Glutamatergic neuron (in vitro differentiated cells): ENCODE measurements around the gene PTPRC. TPM values are rescaled to one million over a fixed set of nuclear protein-coding genes. Genes with fewer than 3 reads are reported as not detected.
"Not testable (repeated sequence)": the region's sequence is repeated elsewhere in the genome, so short reads cannot be mapped to it uniquely, and the experiment has no call there.

Experiments
- DNase-seq: peaks from one replicate; pipeline ENCODE4 v3.0.0; 2022
- H3K27ac Mint-ChIP-seq: one replicate; pipeline ENCODE4 v1.8.0; 2020; ENCODE audit warnings: mild to moderate bottlenecking, mixed read lengths, inconsistent platforms; ENCODE audit not compliant: unreplicated experiment
- H3K27me3 Mint-ChIP-seq: one replicate; pipeline ENCODE4 v1.8.0; 2020; ENCODE audit warnings: mild to moderate bottlenecking, moderate library complexity, mixed read lengths, inconsistent platforms; ENCODE audit not compliant: unreplicated experiment
- H3K36me3 Mint-ChIP-seq: one replicate; pipeline ENCODE4 v1.8.0; 2020; ENCODE audit warnings: mild to moderate bottlenecking, mixed read lengths, inconsistent platforms; ENCODE audit not compliant: unreplicated experiment
- H3K4me1 Mint-ChIP-seq: one replicate; pipeline ENCODE4 v1.8.0; 2020; ENCODE audit warnings: mild to moderate bottlenecking, low read depth, mixed read lengths, inconsistent platforms; ENCODE audit not compliant: unreplicated experiment
- H3K4me3 Mint-ChIP-seq: one replicate; pipeline ENCODE4 v1.8.0; 2020; ENCODE audit warnings: mild to moderate bottlenecking, mixed read lengths, inconsistent platforms; ENCODE audit not compliant: unreplicated experiment
- H3K9me3 Mint-ChIP-seq: one replicate; pipeline ENCODE4 v1.8.0; 2020; ENCODE audit warnings: mild to moderate bottlenecking, moderate library complexity, mixed read lengths, inconsistent platforms; ENCODE audit not compliant: unreplicated experiment
- CTCF ChIP-seq: fragments of 200-600 bp; sonication (generic); IDR thresholded peaks from one replicate; pipeline ENCODE4 v1.5.0; 2021; ENCODE audit not compliant: partially characterized antibody, unreplicated experiment
- total RNA-seq: library from RNA; stranded (reverse); fragmentation: NEBNext Ultra II Directional; extraction: Animal tissue kit (Norgen Biotek cat#: 25700); gene quantifications from one replicate; pipeline ENCODE4 v1.2.1, GENCODE V29; 2021; ENCODE audit not compliant: unreplicated experiment

The PTPRC gene
- total RNA-seq, 1 donor from 2014 or later = not detected

- Mint-ChIP-seq H3K4me1 (no peaks in the 10 kb centered on the region), H3K9me3 (no peaks in the 10 kb centered on the region), H3K27ac (no peak overlapping the region), H3K4me3 (no peak overlapping the region), H3K36me3 (no peaks in the 10 kb centered on the region), H3K27me3 (no peaks in the 10 kb centered on the region)
- no peak for DNase-seq
- TF ChIP-seq CTCF = no peak
Measured at GRCh38 chr1:198598796-198599321, 40.0 kb upstream of the PTPRC start.

DNA sequence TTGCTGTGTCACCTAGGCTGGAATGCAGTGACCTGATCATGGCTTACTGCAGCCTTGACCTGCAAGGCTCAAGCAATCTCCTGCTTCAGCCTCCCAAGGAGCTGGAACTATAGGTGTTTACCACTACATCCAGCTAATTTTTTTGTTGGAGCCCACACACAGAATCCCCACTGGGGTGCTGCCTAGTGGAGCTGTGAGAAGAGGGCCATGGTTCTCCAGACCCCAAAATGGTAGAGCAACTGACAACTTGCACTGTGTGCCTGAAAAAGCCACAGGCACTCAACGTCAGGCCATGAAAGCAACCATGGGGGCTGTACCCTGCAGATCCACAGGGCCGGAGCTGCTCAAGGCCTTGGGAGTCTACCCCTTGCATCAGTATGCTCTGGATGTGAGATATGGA is 39.1 kb upstream of the PTPRC start:
- Mint-ChIP-seq H3K4me3 (no peak overlapping the region), H3K27ac (no peak overlapping the region), H3K4me1 (no peaks in the 10 kb centered on the region), H3K27me3 (no peaks in the 10 kb centered on the region), H3K36me3 (no peaks in the 10 kb centered on the region), H3K9me3 (no peaks in the 10 kb centered on the region)
- DNase-seq = no peak
- no peak for TF ChIP-seq CTCF

DNA sequence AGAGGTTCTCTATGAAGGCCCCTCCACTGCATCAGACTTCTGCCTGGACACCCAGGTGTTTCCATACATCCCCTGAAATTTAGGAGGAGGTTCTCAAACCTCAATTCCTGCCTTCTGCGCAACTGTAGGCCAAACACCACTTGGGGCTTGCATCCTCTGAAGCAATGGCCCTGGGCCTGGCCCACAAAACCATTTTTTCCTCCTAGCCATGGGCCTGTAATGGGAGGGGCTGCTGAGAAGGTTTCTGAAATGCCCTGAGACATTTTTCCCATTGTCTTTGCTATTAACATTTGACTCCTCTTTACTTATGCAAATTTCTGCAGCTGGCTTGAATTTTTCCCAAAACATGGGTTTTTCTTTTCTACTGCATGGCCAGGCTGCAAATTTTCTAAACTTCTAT is 37.9 kb upstream of the PTPRC start:
- no peak for TF ChIP-seq CTCF
- no peak overlapping the region for H3K4me3 Mint-ChIP-seq
- H3K27me3 Mint-ChIP-seq = no peaks in the 10 kb centered on the region
- H3K9me3 Mint-ChIP-seq = no peaks in the 10 kb centered on the region
- DNase-seq = no peak
- H3K27ac Mint-ChIP-seq = no peak overlapping the region
- no peaks in the 10 kb centered on the region for H3K4me1 Mint-ChIP-seq
- no peaks in the 10 kb centered on the region for H3K36me3 Mint-ChIP-seq

GRCh38 chr1:198601310-198601709 is 37.5 kb upstream of the PTPRC start:
- not testable (repeated sequence) for H3K9me3 Mint-ChIP-seq, H3K27ac Mint-ChIP-seq, H3K4me1 Mint-ChIP-seq

GRCh38 chr1:198601936-198602889 is 36.6 kb upstream of the PTPRC start:
- Mint-ChIP-seq H3K4me3 (no peak overlapping the region), H3K27me3 (no peaks in the 10 kb centered on the region), H3K4me1 (peaks cover 2% of the 10 kb centered on the region), H3K9me3 (no peaks in the 10 kb centered on the region), H3K36me3 (no peaks in the 10 kb centered on the region), H3K27ac (no peak overlapping the region)
- DNase-seq = no peak
- no peak for TF ChIP-seq CTCF

More at GRCh38 chr1:198601310-198601709, 37.5 kb upstream of the PTPRC start:
- H3K27me3 Mint-ChIP-seq, H3K36me3 Mint-ChIP-seq, H3K4me3 Mint-ChIP-seq, DNase-seq: not testable (repeated sequence)
